ENCODE measurements around the gene TOX2. TPM values are rescaled to one million over a fixed set of nuclear protein-coding genes. Genes with fewer than 3 reads are reported as not detected.
A peak's percentile ranks its signal among the peaks of the same experiment; 100 is the strongest.

Gene TOX2
- total RNA-seq, 2 experiments from 2014 or later, result 1.5 to 1.9 TPM

DNA sequence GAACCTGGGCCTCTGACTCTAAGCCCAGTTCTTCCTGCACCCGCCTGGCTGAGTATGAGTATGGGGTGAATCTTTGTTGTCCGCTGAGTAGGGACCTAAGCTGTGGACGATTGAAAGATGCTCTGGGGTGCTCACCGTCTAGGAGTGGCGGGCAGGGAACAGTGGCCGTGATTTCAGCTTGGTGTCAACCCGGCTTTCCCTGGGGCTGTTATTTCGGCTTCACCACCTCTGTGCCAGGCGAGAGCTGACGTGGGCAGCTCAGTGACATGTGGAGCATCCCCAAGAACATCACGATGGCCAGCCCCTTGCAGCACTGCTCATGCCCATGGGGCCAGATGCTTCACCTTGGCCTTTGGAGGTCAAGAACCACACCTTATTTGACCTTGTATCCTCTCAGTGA is 102.6 kb downstream of the TOX2 start:
- peaks cover 51% of the 10 kb centered on the region for H3K27me3 Mint-ChIP-seq

GRCh38 chr20:44017905-44018258 is 103.2 kb downstream of the TOX2 start:
- Mint-ChIP-seq H3K9me3 (peaks cover 4% of the 10 kb centered on the region), H3K4me1 (peaks cover 34% of the 10 kb centered on the region), H3K27me3 (peaks cover 56% of the 10 kb centered on the region), H3K27ac (no peak overlapping the region), H3K4me3 (no peak overlapping the region), H3K36me3 (ENCODE audit: low read depth) (no peaks in the 10 kb centered on the region)
- CTCF ChIA-PET, result interaction anchor here (0.7 to 1.6 kb wide), 3 partner anchors 20 to 62 kb away, joined by 3 to 6 read pairs (median 5); no protein-coding TSS in a partner anchor
- POLR2A ChIA-PET, result no interaction called here
- no peak for DNase-seq

More for the DNA sequence above, 102.6 kb downstream of the TOX2 start:
- Mint-ChIP-seq H3K4me3 (no peak overlapping the region), H3K9me3 (peaks cover 4% of the 10 kb centered on the region), H3K27ac (no peak overlapping the region), H3K4me1 (peaks cover 33% of the 10 kb centered on the region), H3K36me3 (ENCODE audit: low read depth) (no peaks in the 10 kb centered on the region)
- ChIA-PET POLR2A (no interaction called here), CTCF (interaction anchor here (0.5 kb wide), 1 partner anchor 156 kb away, joined by 4 read pairs; no protein-coding TSS in a partner anchor)
- DNase-seq, result no peak

- CTCF ChIA-PET, result interaction anchor here (0.7 to 2.2 kb wide), 6 partner anchors 10 to 75 kb away, joined by 3 to 12 read pairs (median 4); no protein-coding TSS in a partner anchor
- H3K9me3 Mint-ChIP-seq, result peaks cover under 1% of the 10 kb centered on the region
- peaks cover 55% of the 10 kb centered on the region for H3K27me3 Mint-ChIP-seq
- no peak overlapping the region for H3K27ac Mint-ChIP-seq
- DNase-seq, result no peak
- POLR2A ChIA-PET, result no interaction called here
- peaks cover 34% of the 10 kb centered on the region for H3K4me1 Mint-ChIP-seq
- H3K36me3 Mint-ChIP-seq (ENCODE audit: low read depth), result no peaks in the 10 kb centered on the region
- H3K4me3 Mint-ChIP-seq, result no peak overlapping the region
These were observed 103.7 kb downstream of the TOX2 start for GRCh38 chr20:44018259-44018941.

DNA sequence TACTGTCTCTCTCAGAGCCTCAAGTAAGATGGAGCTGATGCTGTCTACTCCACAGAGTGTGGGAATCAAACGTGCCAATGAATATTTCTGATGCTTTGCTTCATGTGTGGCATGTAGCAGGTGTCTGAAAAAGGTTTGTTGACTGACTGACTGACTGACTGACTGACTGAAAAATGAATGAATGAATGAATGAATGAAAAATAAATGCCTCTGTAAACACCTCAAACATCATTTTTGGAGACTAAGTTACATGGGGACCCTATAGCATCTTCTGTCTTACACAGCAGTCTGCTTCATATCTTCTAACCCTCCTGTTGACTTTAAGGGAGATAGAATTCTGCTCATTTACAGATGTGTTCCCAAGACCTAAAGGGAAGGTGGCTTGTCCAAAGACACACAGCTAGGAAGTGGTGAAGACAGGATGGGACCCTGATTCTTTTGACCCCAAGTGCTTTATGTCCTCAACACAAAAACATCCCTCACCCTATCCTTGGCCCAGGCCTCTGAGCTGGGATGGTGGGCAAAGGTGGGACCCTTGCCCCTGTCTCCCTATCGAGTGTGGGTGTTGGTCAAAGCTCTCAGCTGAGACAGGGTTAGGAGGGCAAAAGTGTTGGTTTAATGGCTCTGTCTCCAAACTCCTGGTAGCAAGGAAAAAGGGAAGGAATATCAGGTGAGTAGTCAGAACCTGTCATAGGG is 104.4 kb downstream of the TOX2 start:
- ChIA-PET POLR2A (no interaction called here), CTCF (interaction anchor here (1.0 to 2.2 kb wide), 6 partner anchors 9 to 75 kb away, joined by 3 to 12 read pairs (median 4); no protein-coding TSS in a partner anchor)
- Mint-ChIP-seq H3K4me1 (peaks cover 34% of the 10 kb centered on the region), H3K27me3 (peaks cover 62% of the 10 kb centered on the region), H3K36me3 (ENCODE audit: low read depth) (no peaks in the 10 kb centered on the region), H3K27ac (no peak overlapping the region), H3K9me3 (no peaks in the 10 kb centered on the region), H3K4me3 (peak overlapping the region; percentile 17)
- DNase-seq, result no peak

- DNase-seq, result peak; percentile 65
- H3K4me1 Mint-ChIP-seq, result peaks cover 34% of the 10 kb centered on the region
- peak overlapping the region; percentile 17 for H3K4me3 Mint-ChIP-seq
- POLR2A ChIA-PET, result no interaction called here
- CTCF ChIA-PET, result interaction anchor here (1.2 to 2.2 kb wide), 5 partner anchors 9 to 76 kb away, joined by 3 to 12 read pairs (median 4); no protein-coding TSS in a partner anchor
- no peaks in the 10 kb centered on the region for H3K36me3 Mint-ChIP-seq (ENCODE audit: low read depth)
- peaks cover 60% of the 10 kb centered on the region for H3K27me3 Mint-ChIP-seq
- H3K9me3 Mint-ChIP-seq, result no peaks in the 10 kb centered on the region
- H3K27ac Mint-ChIP-seq, result peak overlapping the region; percentile 70
These were observed 105.1 kb downstream of the TOX2 start for GRCh38 chr20:44019638-44020335.

GRCh38 chr20:44020406-44021148 is 105.9 kb downstream of the TOX2 start:
- no peak overlapping the region for H3K4me3 Mint-ChIP-seq
- H3K9me3 Mint-ChIP-seq, result no peaks in the 10 kb centered on the region
- H3K4me1 Mint-ChIP-seq, result peaks cover 34% of the 10 kb centered on the region
- no peak overlapping the region for H3K27ac Mint-ChIP-seq
- ChIA-PET POLR2A (no interaction called here), CTCF (interaction anchor here (1.4 to 2.2 kb wide), 2 partner anchors 8 to 31 kb away, joined by 4 to 12 read pairs; no protein-coding TSS in a partner anchor)
- no peaks in the 10 kb centered on the region for H3K36me3 Mint-ChIP-seq (ENCODE audit: low read depth)
- H3K27me3 Mint-ChIP-seq, result peaks cover 60% of the 10 kb centered on the region
- DNase-seq, result no peak

DNA sequence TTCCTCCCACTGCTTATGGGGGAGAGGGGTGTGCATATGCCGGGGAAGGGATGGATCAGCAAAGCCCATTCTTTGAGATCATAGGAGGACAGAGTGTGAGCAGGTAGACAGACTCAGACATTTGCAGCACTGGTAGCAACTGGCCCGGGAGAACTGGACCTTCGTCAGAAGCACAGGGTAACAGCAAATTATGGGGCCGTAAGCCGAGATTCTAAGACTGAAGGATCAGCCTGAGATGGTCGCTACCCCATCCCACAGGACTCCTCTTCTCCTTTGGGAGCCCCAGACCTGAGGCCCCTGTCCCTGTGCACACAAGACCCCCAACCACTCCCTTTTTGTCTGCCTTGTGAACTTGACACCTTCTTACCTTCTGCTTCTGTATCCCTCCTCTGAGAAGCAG is 106.5 kb downstream of the TOX2 start:
- Mint-ChIP-seq H3K4me1 (peaks cover 34% of the 10 kb centered on the region), H3K27me3 (peaks cover 58% of the 10 kb centered on the region), H3K4me3 (no peak overlapping the region), H3K27ac (no peak overlapping the region), H3K36me3 (ENCODE audit: low read depth) (no peaks in the 10 kb centered on the region), H3K9me3 (no peaks in the 10 kb centered on the region)
- no peak for DNase-seq
- CTCF ChIA-PET, result no interaction called here
- POLR2A ChIA-PET, result no interaction called here

- no peak overlapping the region for H3K4me3 Mint-ChIP-seq
- H3K27ac Mint-ChIP-seq, result no peak overlapping the region
- ChIA-PET POLR2A (no interaction called here), CTCF (no interaction called here)
- peaks cover 34% of the 10 kb centered on the region for H3K4me1 Mint-ChIP-seq
- no peaks in the 10 kb centered on the region for H3K36me3 Mint-ChIP-seq (ENCODE audit: low read depth)
- peaks cover 54% of the 10 kb centered on the region for H3K27me3 Mint-ChIP-seq
- no peaks in the 10 kb centered on the region for H3K9me3 Mint-ChIP-seq
- no peak for DNase-seq
These were observed 107.2 kb downstream of the TOX2 start for GRCh38 chr20:44021900-44022299.

- POLR2A ChIA-PET, result no interaction called here
- Mint-ChIP-seq H3K9me3 (no peaks in the 10 kb centered on the region), H3K36me3 (ENCODE audit: low read depth) (no peaks in the 10 kb centered on the region), H3K27me3 (peaks cover 48% of the 10 kb centered on the region), H3K4me1 (peaks cover 34% of the 10 kb centered on the region), H3K27ac (no peak overlapping the region), H3K4me3 (no peak overlapping the region)
- DNase-seq, result no peak
- CTCF ChIA-PET, result interaction anchor here (1.3 kb wide), 1 partner anchor 46 kb away, joined by 5 read pairs; no protein-coding TSS in a partner anchor
These were observed 107.8 kb downstream of the TOX2 start for GRCh38 chr20:44022464-44022863.

DNA sequence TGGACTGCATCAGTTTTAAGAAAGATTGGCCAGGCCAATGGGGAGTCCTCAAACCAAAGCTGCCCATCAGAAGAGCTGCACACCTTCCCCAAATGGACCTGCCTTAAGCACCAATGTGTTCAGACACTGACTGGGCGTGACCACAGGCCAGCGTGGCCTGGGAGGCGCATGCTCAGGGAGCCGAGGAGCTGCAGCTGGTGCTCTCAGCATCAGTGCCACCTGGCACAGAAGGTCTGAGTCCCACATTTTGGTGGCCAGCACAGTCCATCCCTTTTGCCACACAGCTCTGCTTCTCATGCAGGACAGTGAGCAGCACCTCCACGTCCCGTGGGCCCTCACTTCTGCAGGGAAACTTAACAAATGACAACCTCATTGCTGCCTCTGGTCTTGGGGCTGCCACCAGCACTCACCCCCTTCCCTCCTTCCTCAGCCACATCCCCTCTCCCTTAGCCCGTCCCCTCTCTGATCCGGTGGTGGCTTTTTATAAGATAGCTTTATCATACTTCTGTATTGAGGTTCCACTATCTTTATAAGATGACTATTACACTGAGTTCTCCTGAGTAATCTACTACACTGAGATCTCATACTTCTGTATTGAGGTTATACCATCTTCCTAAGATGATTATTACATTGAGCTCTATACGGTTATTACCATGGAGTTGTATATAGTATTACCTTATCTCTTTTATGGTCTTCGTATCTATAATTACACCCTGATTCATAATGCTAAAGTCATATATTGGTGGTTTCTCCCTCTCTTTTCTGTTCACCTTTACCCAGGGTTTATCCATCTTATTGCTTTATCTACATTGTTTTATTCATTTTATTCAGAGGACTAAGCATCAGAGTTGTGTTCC is 109.1 kb downstream of the TOX2 start:
- Mint-ChIP-seq H3K27ac (no peak overlapping the region), H3K4me3 (no peak overlapping the region), H3K27me3 (peaks cover 47% of the 10 kb centered on the region), H3K4me1 (peaks cover 35% of the 10 kb centered on the region), H3K36me3 (ENCODE audit: low read depth) (no peaks in the 10 kb centered on the region), H3K9me3 (no peaks in the 10 kb centered on the region)
- no peak for DNase-seq
- ChIA-PET POLR2A (no interaction called here), CTCF (interaction anchor here (0.7 to 1.3 kb wide), 3 partner anchors 35 to 281 kb away, joined by 3 to 5 read pairs (median 3); no protein-coding TSS in a partner anchor)

DNA sequence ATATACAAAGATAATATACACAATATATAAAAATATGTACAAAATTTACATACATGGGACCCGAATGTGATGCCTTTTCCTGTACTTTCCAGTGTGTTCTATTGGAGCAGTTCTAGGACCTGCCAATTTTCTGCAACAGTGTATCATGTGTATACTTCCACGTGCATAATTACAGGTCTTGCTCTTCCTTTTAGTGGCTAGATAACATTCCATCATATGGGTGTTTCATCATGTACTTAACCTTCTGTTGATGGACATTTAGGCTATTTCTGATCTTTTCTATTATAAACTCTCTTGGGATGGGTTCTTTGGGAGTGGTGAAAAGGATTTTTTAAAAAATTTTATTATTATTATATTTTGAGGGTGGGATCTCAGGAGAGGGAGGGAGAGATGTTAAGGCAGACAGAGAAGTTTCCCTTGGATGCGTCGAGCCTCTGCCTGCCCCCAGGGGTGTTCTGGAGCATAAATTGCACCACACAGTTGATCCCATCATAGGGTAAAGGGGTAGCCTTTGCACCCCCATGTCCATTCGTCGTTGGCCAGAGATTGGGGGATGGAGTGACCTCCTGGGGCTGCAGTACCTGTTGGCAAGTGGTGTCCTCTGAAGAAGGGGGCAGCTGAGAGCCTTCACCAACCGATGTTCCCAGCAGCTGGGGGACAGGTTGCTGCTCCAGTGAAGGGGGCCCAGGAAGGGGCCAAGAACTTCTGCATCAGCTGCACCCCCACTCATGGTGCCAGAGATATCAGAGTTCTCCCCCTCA is 110.3 kb downstream of the TOX2 start:
- no peak for DNase-seq
- Mint-ChIP-seq H3K27ac (no peak overlapping the region), H3K4me3 (no peak overlapping the region), H3K36me3 (ENCODE audit: low read depth) (peaks cover 2% of the 10 kb centered on the region), H3K9me3 (no peaks in the 10 kb centered on the region), H3K27me3 (peaks cover 53% of the 10 kb centered on the region), H3K4me1 (peaks cover 34% of the 10 kb centered on the region)
- CTCF ChIA-PET, result interaction anchor here (0.7 to 1.3 kb wide), 2 partner anchors 19 to 185 kb away, joined by 3 read pairs; no protein-coding TSS in a partner anchor
- POLR2A ChIA-PET, result no interaction called here

All from activated CD4-positive, alpha-beta T cell treated with anti-CD3 and anti-CD28 coated beads, Interleukin-2, amount 10 ng/mL, durations not matched to agents 7 days and 5 days (primary cell).